Parathyroid adenoma (tissue), 2 donors: ENCODE results near the gene RNF141.

Experiments
- H2AFZ ChIP-seq: fragments of 300-600 bp; sonication (generic); one replicate; pipeline ENCODE4 v1.7.0; 2017; ENCODE audit warnings: antibody characterized with exemption, mild to moderate bottlenecking
- H3K27ac ChIP-seq: fragments of 300-600 bp; sonication (generic); one replicate; pipeline ENCODE4 v1.7.0; 2017
- H3K27me3 ChIP-seq: fragments of 300-600 bp; sonication (generic); one replicate; pipeline ENCODE4 v1.7.0; 2017; ENCODE audit warnings: low read length; ENCODE audit not compliant: control insufficient read depth, insufficient read depth
- H3K36me3 ChIP-seq: fragments of 300-600 bp; sonication (generic); one replicate; pipeline ENCODE4 v1.7.0; 2017; ENCODE audit warnings: low read length; ENCODE audit not compliant: control insufficient read depth, insufficient read depth
- H3K4me1 ChIP-seq: fragments of 300-600 bp; sonication (generic); one replicate; pipeline ENCODE4 v1.7.0; 2017; ENCODE audit warnings: control low read depth
- H3K4me2 ChIP-seq: fragments of 300-600 bp; sonication (generic); one replicate; pipeline ENCODE4 v1.7.0; 2017; ENCODE audit warnings: low read length
- H3K4me3 ChIP-seq: fragments of 300-600 bp; sonication (generic); one replicate; pipeline ENCODE4 v1.7.0; 2017; ENCODE audit warnings: low read depth, low read length
- H3K79me2 ChIP-seq: fragments of 300-600 bp; sonication (generic); one replicate; pipeline ENCODE4 v1.7.0; 2017; ENCODE audit warnings: control low read depth
- H3K9ac ChIP-seq: fragments of 300-600 bp; sonication (generic); one replicate; pipeline ENCODE4 v1.7.0; 2017; ENCODE audit warnings: mild to moderate bottlenecking
- H3K9me3 ChIP-seq: fragments of 300-600 bp; sonication (generic); one replicate; pipeline ENCODE4 v1.7.0; 2017; ENCODE audit warnings: low read length; ENCODE audit not compliant: control insufficient read depth
- CTCF ChIP-seq: fragments of 300-600 bp; sonication (generic); IDR thresholded peaks from one replicate; pipeline ENCODE4 v1.7.0; 2017; ENCODE audit warnings: antibody characterized with exemption, mild to moderate bottlenecking
- donor health status: primary hyperparathyroidism.

The RNF141 gene

DNA sequence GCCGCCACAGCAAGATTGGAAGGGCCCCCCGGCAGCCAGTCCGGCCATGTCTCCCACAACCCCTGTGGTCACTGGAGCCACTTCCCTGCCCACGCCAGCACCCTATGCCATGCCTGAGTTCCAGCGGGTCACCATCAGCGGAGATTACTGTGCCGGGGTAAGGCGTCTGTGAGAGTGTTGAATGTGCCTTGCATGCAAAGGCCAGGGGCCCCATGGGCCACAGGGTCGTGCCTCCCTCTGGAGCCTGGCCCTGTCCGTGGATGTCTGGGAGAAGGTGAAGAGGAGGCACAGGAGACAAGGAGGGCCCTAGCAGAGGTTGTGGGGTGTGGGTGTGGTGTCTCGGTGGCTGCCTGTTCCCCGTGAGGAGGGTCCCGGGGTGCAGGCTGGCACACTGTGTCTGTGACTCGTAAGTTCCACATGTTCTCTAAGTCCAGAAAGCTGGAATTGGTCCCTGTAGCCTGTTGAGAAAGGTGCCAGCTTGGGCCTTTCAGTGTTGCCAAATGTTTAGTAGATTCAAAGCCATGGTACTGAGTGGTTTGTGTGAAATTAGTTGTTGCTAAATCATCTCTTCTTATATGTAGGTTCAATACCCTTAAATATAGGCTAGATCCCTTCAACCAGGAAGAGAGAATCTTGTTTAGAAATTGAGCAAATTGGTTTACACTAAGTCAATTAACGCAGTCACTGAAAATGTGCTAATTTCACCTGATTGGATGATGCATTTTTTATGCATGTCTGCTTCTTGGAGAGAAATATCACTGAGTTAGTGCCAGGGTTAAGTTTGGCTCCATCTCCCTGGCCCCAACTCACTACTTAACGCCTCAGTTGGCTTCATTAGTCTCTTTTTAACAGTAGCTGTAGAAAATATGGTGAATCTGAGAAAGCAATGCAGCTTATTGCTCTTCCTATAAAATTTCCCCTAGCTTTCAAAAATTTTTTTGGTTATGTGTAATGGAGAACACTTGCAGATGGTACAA lies 62.1 kb downstream of the RNF141 start:
- no peaks in the 10 kb centered on the region for H3K79me2 ChIP-seq
- H3K4me3 ChIP-seq = no peak overlapping the region
- TF ChIP-seq CTCF = no peak
- H3K9ac ChIP-seq = no peak overlapping the region
- no peak overlapping the region for H3K4me2 ChIP-seq
- no peaks in the 10 kb centered on the region for H3K27me3 ChIP-seq
- H3K36me3 ChIP-seq = no peaks in the 10 kb centered on the region
- H2AFZ ChIP-seq = no peak overlapping the region
- no peaks in the 10 kb centered on the region for H3K9me3 ChIP-seq
- H3K27ac ChIP-seq = no peak overlapping the region
- H3K4me1 ChIP-seq = peaks cover 2% of the 10 kb centered on the region

- H3K36me3 ChIP-seq = no peaks in the 10 kb centered on the region
- H3K9ac ChIP-seq = no peak overlapping the region
- H3K79me2 ChIP-seq = no peaks in the 10 kb centered on the region
- H3K27me3 ChIP-seq = no peaks in the 10 kb centered on the region
- peaks cover 2% of the 10 kb centered on the region for H3K4me1 ChIP-seq
- H3K27ac ChIP-seq = no peak overlapping the region
- H2AFZ ChIP-seq = no peak overlapping the region
- no peak overlapping the region for H3K4me3 ChIP-seq
- no peak overlapping the region for H3K4me2 ChIP-seq
- no peak for TF ChIP-seq CTCF
- no peaks in the 10 kb centered on the region for H3K9me3 ChIP-seq
These were observed 62.9 kb downstream of the RNF141 start for GRCh38 chr11:10478066-10478465.

- no peak overlapping the region for H3K4me2 ChIP-seq
- H3K27ac ChIP-seq = no peak overlapping the region
- H3K36me3 ChIP-seq = no peaks in the 10 kb centered on the region
- H3K4me3 ChIP-seq = no peak overlapping the region
- no peaks in the 10 kb centered on the region for H3K27me3 ChIP-seq
- H3K4me1 ChIP-seq = peaks cover 2% of the 10 kb centered on the region
- H3K9ac ChIP-seq = no peak overlapping the region
- H3K9me3 ChIP-seq = no peaks in the 10 kb centered on the region
- no peak for TF ChIP-seq CTCF
- no peak overlapping the region for H2AFZ ChIP-seq
- no peaks in the 10 kb centered on the region for H3K79me2 ChIP-seq
These were observed 63.3 kb downstream of the RNF141 start for GRCh38 chr11:10477690-10478046.

DNA sequence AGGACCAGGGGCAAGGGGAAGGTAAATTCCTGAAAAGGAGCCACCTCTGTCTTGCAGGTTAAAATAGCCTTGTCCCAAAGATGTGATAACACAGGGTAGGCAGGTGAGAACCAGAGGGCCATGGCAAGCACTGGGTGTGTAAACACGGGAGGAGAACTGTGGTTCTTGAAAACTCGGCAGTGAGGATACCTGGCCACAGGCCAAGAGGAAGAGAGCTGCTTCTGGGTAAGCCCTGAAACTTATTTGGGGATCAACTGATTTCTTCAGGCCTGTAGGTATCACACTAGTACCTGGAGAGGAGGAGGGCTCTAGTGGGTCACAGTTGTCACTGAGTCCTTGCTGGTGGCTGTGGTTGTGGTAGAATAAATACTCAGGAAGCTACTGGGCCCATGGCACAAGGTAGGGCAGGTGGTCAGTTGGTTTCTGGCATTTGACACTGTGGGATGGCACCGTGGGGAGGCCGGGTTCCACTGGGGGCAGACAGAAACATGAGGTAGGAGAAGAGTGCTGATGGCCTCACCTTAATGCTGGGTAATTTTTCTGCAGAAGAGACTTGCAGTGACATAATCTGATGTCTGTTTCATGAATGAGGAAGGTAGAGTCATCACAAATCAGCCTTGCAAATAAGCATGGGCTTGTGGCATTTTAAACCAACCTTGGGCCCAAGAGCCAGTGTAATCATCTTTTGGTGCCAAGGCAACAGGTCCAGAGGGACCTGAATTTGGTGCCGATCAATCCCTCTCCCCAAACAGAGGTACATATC lies 63.9 kb downstream of the RNF141 start:
- Histone ChIP-seq H3K27ac (no peak overlapping the region), H3K4me3 (no peak overlapping the region), H3K4me2 (no peak overlapping the region), H3K79me2 (no peaks in the 10 kb centered on the region), H3K36me3 (no peaks in the 10 kb centered on the region), H2AFZ (no peak overlapping the region), H3K9me3 (no peaks in the 10 kb centered on the region), H3K27me3 (no peaks in the 10 kb centered on the region), H3K4me1 (peaks cover 2% of the 10 kb centered on the region), H3K9ac (no peak overlapping the region)
- no peak for TF ChIP-seq CTCF
